ENCODE data around the gene MB.

The MB gene

DNA sequence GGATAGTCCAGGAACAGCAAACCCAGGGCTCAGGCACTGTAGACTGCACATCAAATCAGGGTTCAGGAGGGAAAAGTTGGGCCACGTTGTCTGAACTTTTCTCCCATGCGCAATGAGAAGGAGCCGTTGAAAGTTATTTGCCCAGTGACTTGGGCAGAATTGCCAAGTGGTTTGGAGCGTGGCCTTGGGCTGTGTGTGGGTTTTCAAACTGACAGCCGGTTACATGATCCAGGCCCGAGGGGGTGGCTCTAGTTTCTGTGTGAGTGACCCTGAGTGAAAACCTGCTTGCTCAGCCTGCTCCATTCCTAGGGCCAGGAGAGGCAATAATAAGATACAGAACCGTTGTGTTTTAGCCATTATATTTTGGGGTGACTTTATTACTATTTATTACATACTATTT is 20.3 kb downstream of the MB start:
- ATAC-seq (ENCODE audit: low read depth) (no peak), DNase-seq (ENCODE audit: low spot score) (no peak)
- Histone ChIP-seq H3K9me3 (ENCODE audit: severe bottlenecking) (no peaks in the 10 kb centered on the region), H3K4me3 (ENCODE audit: severe bottlenecking) (no peak overlapping the region), H3K4me1 (ENCODE audit: insufficient read depth, poor library complexity, severe bottlenecking) (no peaks in the 10 kb centered on the region), H3K27me3 (ENCODE audit: insufficient read depth, poor library complexity, severe bottlenecking) (no peaks in the 10 kb centered on the region), H3K27ac (ENCODE audit: poor library complexity, severe bottlenecking) (no peak overlapping the region), H3K36me3 (ENCODE audit: low read depth) (no peaks in the 10 kb centered on the region)
- TF ChIP-seq, protein P1, sequence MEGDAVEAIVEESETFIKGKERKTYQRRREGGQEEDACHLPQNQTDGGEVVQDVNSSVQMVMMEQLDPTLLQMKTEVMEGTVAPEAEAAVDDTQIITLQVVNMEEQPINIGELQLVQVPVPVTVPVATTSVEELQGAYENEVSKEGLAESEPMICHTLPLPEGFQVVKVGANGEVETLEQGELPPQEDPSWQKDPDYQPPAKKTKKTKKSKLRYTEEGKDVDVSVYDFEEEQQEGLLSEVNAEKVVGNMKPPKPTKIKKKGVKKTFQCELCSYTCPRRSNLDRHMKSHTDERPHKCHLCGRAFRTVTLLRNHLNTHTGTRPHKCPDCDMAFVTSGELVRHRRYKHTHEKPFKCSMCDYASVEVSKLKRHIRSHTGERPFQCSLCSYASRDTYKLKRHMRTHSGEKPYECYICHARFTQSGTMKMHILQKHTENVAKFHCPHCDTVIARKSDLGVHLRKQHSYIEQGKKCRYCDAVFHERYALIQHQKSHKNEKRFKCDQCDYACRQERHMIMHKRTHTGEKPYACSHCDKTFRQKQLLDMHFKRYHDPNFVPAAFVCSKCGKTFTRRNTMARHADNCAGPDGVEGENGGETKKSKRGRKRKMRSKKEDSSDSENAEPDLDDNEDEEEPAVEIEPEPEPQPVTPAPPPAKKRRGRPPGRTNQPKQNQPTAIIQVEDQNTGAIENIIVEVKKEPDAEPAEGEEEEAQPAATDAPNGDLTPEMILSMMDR (IDR thresholded peaks at IDR 0.05; ENCODE audit: poor library complexity, severe bottlenecking): no peak

DNA sequence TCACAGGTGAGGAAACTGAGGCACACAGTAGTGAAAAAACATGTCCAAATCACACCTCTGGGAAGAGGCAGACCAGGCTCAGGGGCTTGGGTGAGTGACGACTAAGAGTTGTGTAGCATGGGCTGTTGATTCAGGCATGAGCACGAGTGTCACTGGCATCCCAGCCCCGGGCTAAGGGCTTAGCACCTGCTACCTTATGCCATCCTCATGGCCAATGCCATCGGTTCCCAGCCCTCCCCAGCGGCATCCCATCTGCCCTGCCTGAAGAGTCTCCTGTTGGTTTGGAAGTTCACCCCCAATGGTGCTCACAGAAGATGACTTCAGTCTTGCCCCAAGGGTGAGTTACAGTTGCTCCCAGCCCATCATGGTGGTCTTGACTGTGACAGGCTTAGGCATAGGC is 22.4 kb downstream of the MB start:
- Histone ChIP-seq H3K4me1 (ENCODE audit: insufficient read depth, poor library complexity, severe bottlenecking) (no peaks in the 10 kb centered on the region), H3K36me3 (ENCODE audit: low read depth) (no peaks in the 10 kb centered on the region), H3K4me3 (ENCODE audit: severe bottlenecking) (no peak overlapping the region), H3K9me3 (ENCODE audit: severe bottlenecking) (no peaks in the 10 kb centered on the region), H3K27me3 (ENCODE audit: insufficient read depth, poor library complexity, severe bottlenecking) (no peaks in the 10 kb centered on the region), H3K27ac (ENCODE audit: poor library complexity, severe bottlenecking) (no peak overlapping the region)
- ATAC-seq (ENCODE audit: low read depth): no peak
- no peak for DNase-seq (ENCODE audit: low spot score)
- TF ChIP-seq, protein P1 (IDR thresholded peaks at IDR 0.05; ENCODE audit: poor library complexity, severe bottlenecking): no peak

DNA sequence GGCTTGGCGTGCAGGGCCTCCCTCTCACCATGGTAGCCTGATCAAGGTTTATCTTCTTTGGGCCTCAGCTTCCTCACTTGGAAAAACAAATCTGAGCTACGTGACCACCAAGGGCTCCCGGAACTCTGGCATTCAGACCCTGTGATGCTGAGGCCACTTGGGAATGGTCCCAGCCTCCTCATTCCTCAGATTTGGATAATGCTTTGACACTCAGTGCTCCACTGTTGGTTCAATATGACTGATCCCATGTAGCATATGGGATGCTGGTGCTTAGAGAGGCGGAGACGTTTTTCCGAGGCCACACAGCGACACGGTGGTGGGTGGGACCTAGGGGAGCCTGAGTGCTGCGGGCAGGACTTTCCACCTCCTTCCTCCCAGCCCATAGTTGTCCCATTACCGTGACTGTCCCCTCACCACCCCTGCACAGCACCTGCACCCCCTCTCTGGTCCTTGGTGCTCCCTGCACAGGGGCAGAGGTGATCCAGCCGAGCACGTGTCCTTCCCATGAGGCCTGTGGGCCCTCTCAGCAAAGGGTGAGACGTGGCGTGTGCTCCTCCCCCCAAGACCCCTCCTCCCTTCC is 23.1 kb downstream of the MB start:
- Histone ChIP-seq H3K4me3 (ENCODE audit: severe bottlenecking) (no peak overlapping the region), H3K4me1 (ENCODE audit: insufficient read depth, poor library complexity, severe bottlenecking) (peaks cover 1% of the 10 kb centered on the region), H3K27me3 (ENCODE audit: insufficient read depth, poor library complexity, severe bottlenecking) (no peaks in the 10 kb centered on the region), H3K27ac (ENCODE audit: poor library complexity, severe bottlenecking) (no peak overlapping the region), H3K9me3 (ENCODE audit: severe bottlenecking) (no peaks in the 10 kb centered on the region), H3K36me3 (ENCODE audit: low read depth) (no peaks in the 10 kb centered on the region)
- DNase-seq (ENCODE audit: low spot score): no peak
- TF ChIP-seq, protein P1 (IDR thresholded peaks at IDR 0.05; ENCODE audit: poor library complexity, severe bottlenecking): no peak
- no peak for ATAC-seq (ENCODE audit: low read depth)

DNA sequence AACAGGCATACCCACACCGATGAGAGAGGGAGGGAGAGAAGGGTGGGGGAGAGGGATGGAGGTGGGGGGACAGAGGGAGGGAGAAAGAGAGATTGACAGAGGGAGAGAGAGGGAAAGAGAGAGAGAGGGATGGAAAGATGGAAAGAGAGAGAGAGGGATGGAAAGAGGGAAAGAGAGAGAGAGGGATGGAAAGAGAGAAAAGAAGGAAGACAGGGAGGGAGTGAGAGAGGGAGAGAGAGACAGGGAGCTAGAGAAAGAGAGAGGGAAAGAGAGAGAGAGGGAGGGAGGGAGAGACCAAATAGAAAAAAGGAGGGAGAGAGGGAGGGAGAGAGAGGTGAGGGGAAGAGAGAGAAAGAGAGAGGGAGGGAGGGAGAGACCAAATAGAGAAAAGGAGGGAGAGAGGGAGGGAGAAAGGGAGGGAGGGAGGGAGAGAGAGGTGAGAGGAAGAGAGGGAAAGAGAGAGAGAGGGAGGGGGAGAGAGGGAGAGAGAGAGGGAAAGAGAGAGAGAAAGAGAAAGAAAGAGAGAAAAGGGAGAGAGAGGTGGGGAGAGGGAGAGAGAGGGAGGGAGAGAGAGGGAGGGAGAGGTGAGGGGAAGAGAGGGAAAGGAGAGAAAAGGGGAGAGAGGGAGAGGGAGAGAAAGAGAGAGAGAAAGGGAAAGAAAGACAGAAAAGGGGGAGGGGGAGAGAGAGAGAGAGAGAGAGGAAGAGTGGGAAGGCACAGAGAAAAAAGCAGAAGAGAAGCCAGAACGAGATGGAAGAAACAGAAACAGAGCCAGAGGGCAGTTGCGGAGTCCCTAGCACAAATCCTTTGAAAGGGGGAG is 23.8 kb downstream of the MB start:
- H3K4me3 ChIP-seq (ENCODE audit: severe bottlenecking): no peak overlapping the region
- TF ChIP-seq, protein P1 (IDR thresholded peaks at IDR 0.05; ENCODE audit: poor library complexity, severe bottlenecking): no peak
- no peaks in the 10 kb centered on the region for H3K9me3 ChIP-seq (ENCODE audit: severe bottlenecking)
- no peak overlapping the region for H3K27ac ChIP-seq (ENCODE audit: poor library complexity, severe bottlenecking)
- H3K27me3 ChIP-seq (ENCODE audit: insufficient read depth, poor library complexity, severe bottlenecking): no peaks in the 10 kb centered on the region
- H3K36me3 ChIP-seq (ENCODE audit: low read depth): no peaks in the 10 kb centered on the region
- ATAC-seq (ENCODE audit: low read depth) (no peak), DNase-seq (ENCODE audit: low spot score) (no peak)
- H3K4me1 ChIP-seq (ENCODE audit: insufficient read depth, poor library complexity, severe bottlenecking): peaks cover 8% of the 10 kb centered on the region
